Naive thymus-derived CD8-positive, alpha-beta T cell (primary cell): ENCODE measurements around the gene RIMS1. TPM values are rescaled to one million over a fixed set of nuclear protein-coding genes. Genes with fewer than 3 reads are reported as not detected.

Experiments used
- ATAC-seq, 2 donors: fragments of 150-1000 bp; cut with Tn5 transposase in 1 of 2; sonication (Bioruptor Pico), chemical (Tn5 transposase) in 1 of 2; 1 replicate in 1 of 2; 2 replicates in 1 of 2; pipeline ENCODE4 v1.10.0; 2021; ENCODE audit warnings: mild to moderate bottlenecking in 2 of 2, moderate library complexity in 2 of 2
- POLR2A ChIA-PET: fragments of 350-600 bp; sonication (Branson Sonifier 250); formaldehyde crosslinking; loops from one replicate; lab custom pipeline; 2021; ENCODE audit warnings: antibody characterized with exemption; lab: Charles Lee
- DNase-seq, 10 donors: peaks; one replicate each; pipeline versions ENCODE4 v3.0.0 to v3.0.0-alpha.2; 2020 to 2022
- H3K27ac Mint-ChIP-seq, 10 donors: one replicate each; pipeline ENCODE4 v1.8.0; 2020 to 2022; ENCODE audit warnings: mild to moderate bottlenecking in 10 of 10, mixed read lengths in 10 of 10, moderate library complexity in 4 of 10, inconsistent platforms in 1 of 10
- H3K27me3 Mint-ChIP-seq, 5 donors: one replicate each; pipeline ENCODE4 v1.8.0; 2021 to 2022; ENCODE audit warnings: mixed read lengths in 5 of 5
- H3K36me3 Mint-ChIP-seq, 3 donors: one replicate each; pipeline ENCODE4 v1.8.0; 2020 to 2022; ENCODE audit warnings: mixed read lengths in 3 of 3, mild to moderate bottlenecking in 2 of 3, inconsistent platforms in 1 of 3
- H3K4me1 Mint-ChIP-seq, 4 donors: one replicate each; pipeline ENCODE4 v1.8.0; 2021 to 2022; ENCODE audit warnings: mixed read lengths in 4 of 4
- H3K4me3 Mint-ChIP-seq, 10 donors: one replicate each; pipeline ENCODE4 v1.8.0; 2020 to 2022; ENCODE audit warnings: mild to moderate bottlenecking in 10 of 10, mixed read lengths in 10 of 10, moderate library complexity in 6 of 10, inconsistent platforms in 1 of 10
- H3K9me3 Mint-ChIP-seq, 9 donors: one replicate each; pipeline ENCODE4 v1.8.0; 2020 to 2022; ENCODE audit warnings: mixed read lengths in 9 of 9, mild to moderate bottlenecking in 3 of 9, inconsistent platforms in 1 of 9, moderate library complexity in 1 of 9
- polyA plus RNA-seq, 3 donors: library from polyadenylated mRNA; unstranded; fragments of 300-500 nt; fragmentation: Illumina TruSeq; gene quantifications; one replicate each; pipeline ENCODE4 v1.2.3, GENCODE V29; 2021
- total RNA-seq, 8 experiments: library from RNA in 2 of 8; stranded (reverse) in 2 of 8; gene quantifications; one replicate each; pipeline ENCODE4 v1.2.3 and lab custom pipeline; 2021 to 2026

Gene RIMS1
- total and polyA plus RNA-seq, 5 experiments from 2014 or later: not detected

DNA sequence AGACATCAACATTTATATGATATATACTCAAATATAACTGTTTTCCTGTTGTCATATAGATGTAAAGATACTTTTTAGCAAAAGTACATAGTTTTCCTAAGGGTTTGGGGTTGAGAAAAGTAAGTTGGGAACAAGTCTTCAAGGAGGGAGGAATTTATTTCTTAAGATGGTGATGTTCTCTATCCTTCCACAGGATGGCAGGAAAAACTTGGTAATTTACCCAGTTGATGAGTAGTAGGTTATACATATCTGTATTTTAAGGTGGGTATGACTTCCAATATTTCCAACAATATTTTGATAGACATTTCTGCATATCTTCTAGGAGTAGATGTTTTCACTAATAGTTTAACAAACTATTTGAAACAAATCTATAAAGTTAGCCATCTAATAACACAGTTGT is 254.4 kb downstream of the RIMS1 start:
- Mint-ChIP-seq H3K27me3 (peaks cover 0 to 1% (median 0%) of the 10 kb centered on the region in 5 donors), H3K36me3 (no peaks in the 10 kb centered on the region), H3K9me3 (peaks cover 0 to 9% (median 0%) of the 10 kb centered on the region in 9 donors), H3K4me1 (no peaks in the 10 kb centered on the region), H3K4me3 (no peak overlapping the region), H3K27ac (no peak overlapping the region)
- DNase-seq (no peak), ATAC-seq (no peak)
- POLR2A ChIA-PET: no interaction called here

- H3K4me3 Mint-ChIP-seq: no peak overlapping the region
- POLR2A ChIA-PET: no interaction called here
- no peaks in the 10 kb centered on the region for H3K27me3 Mint-ChIP-seq
- no peak for ATAC-seq
- DNase-seq: no peak
- no peaks in the 10 kb centered on the region for H3K4me1 Mint-ChIP-seq
- H3K9me3 Mint-ChIP-seq: peaks cover 0 to 32% (median 13%) of the 10 kb centered on the region in 9 donors
- no peak overlapping the region for H3K27ac Mint-ChIP-seq
- no peaks in the 10 kb centered on the region for H3K36me3 Mint-ChIP-seq
Observed at GRCh38 chr6:72149715-72150114, 263.4 kb downstream of the RIMS1 start.

DNA sequence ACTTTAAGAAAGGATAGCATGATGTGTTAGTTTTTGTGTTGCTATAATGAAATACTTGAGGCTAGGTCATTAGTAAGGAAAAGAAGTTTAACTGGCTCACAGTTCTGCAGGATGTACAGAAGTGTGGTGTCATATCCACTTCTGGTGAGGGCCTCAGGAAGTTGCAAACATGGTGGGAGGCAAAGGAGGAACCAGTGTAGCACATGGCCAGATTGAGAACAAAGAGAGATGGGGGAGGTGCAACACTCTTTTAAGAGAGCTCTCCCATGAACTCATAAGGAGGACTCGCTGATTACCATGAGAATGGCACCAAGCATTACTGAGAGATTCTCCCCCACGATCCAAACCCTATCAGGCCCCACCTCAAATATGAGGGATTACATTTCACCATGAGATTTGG is 265.4 kb downstream of the RIMS1 start:
- H3K4me1 Mint-ChIP-seq: no peaks in the 10 kb centered on the region
- no peaks in the 10 kb centered on the region for H3K27me3 Mint-ChIP-seq
- H3K27ac Mint-ChIP-seq: no peak overlapping the region
- no peak overlapping the region for H3K4me3 Mint-ChIP-seq
- peaks cover 7 to 25% (median 12%) of the 10 kb centered on the region in 9 donors for H3K9me3 Mint-ChIP-seq
- no peaks in the 10 kb centered on the region for H3K36me3 Mint-ChIP-seq
- DNase-seq: no peak
- POLR2A ChIA-PET: no interaction called here
- no peak for ATAC-seq

GRCh38 chr6:72175916-72176315 is 289.6 kb downstream of the RIMS1 start:
- POLR2A ChIA-PET: no interaction called here
- no peak overlapping the region for H3K4me3 Mint-ChIP-seq
- H3K4me1 Mint-ChIP-seq: no peaks in the 10 kb centered on the region
- DNase-seq (no peak), ATAC-seq (no peak)
- no peaks in the 10 kb centered on the region for H3K36me3 Mint-ChIP-seq
- H3K27ac Mint-ChIP-seq: no peak overlapping the region
- peaks cover 0 to 4% (median 0%) of the 10 kb centered on the region in 9 donors for H3K9me3 Mint-ChIP-seq
- H3K27me3 Mint-ChIP-seq: peaks cover 4 to 13% (median 9%) of the 10 kb centered on the region in 5 donors

DNA sequence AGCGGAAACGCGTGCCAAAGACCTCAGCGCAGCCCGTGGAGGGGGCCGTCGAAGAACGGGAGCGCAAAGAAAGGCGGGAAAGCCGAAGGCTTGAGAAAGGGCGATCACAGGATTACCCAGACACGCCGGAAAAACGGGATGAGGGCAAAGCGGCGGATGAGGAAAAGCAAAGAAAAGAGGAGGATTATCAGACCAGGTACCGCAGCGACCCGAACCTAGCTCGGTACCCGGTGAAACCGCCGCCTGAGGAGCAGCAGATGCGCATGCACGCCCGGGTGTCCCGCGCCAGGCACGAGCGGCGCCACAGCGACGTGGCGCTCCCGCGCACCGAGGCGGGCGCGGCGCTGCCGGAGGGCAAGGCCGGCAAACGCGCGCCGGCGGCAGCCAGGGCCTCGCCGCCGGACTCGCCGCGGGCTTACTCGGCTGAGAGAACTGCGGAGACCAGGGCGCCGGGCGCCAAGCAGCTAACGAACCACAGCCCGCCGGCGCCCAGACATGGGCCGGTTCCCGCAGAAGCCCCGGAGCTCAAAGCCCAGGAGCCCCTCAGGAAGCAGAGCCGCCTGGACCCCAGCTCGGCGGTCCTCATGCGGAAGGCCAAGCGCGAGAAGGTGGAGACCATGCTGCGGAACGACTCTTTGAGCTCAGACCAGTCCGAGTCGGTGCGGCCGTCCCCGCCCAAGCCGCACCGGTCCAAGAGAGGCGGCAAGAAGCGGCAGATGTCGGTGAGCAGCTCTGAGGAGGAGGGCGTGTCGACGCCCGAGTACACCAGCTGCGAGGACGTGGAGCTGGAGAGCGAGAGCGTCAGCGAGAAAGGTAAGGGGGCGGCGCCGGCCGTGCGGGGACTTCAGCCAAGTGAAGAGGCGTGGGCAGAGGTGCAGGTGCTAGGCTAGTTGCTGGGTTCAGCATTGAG is 296.2 kb downstream of the RIMS1 start:
- POLR2A ChIA-PET: no interaction called here
- H3K4me3 Mint-ChIP-seq: peak overlapping the region in 5 of 10 donors; percentile 20 to 63 (median 43)
- H3K27me3 Mint-ChIP-seq: peaks cover 23 to 53% (median 36%) of the 10 kb centered on the region in 5 donors
- ATAC-seq (no peak), DNase-seq (no peak)
- H3K36me3 Mint-ChIP-seq: peaks cover 0 to 5% (median 3%) of the 10 kb centered on the region in 3 donors
- H3K9me3 Mint-ChIP-seq: peaks cover 0 to 11% (median 3%) of the 10 kb centered on the region in 9 donors
- H3K27ac Mint-ChIP-seq: no peak overlapping the region
- peaks cover 4 to 11% (median 5%) of the 10 kb centered on the region in 4 donors for H3K4me1 Mint-ChIP-seq

DNA sequence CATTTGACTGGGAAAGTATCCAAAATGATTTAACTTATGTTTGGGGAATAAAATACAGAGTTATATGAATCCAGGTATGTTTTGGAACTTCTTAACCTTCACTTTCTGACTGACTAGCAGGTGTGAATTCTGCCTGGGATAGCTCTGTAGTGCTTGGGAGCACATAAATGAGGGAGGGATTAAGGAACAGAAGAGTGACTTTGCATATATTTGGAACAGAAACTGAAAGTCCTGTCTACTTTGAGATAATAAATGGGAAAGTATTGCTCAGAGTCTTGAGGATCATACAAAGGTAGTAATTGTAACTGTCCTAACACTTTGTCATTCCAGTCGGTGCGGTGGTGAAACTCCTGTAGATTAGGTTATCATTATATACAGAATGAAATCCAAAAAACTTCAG is 317.6 kb downstream of the RIMS1 start:
- Mint-ChIP-seq H3K4me3 (no peak overlapping the region), H3K27ac (no peak overlapping the region), H3K36me3 (no peaks in the 10 kb centered on the region), H3K4me1 (no peaks in the 10 kb centered on the region), H3K9me3 (no peaks in the 10 kb centered on the region), H3K27me3 (no peaks in the 10 kb centered on the region)
- ATAC-seq: no peak
- no peak for DNase-seq
- POLR2A ChIA-PET: no interaction called here

GRCh38 chr6:72205500-72205899 is 319.1 kb downstream of the RIMS1 start:
- no peaks in the 10 kb centered on the region for H3K9me3 Mint-ChIP-seq
- H3K4me3 Mint-ChIP-seq: no peak overlapping the region
- POLR2A ChIA-PET: no interaction called here
- no peaks in the 10 kb centered on the region for H3K36me3 Mint-ChIP-seq
- H3K27ac Mint-ChIP-seq: no peak overlapping the region
- H3K27me3 Mint-ChIP-seq: no peaks in the 10 kb centered on the region
- DNase-seq (no peak), ATAC-seq (no peak)
- H3K4me1 Mint-ChIP-seq: no peaks in the 10 kb centered on the region

DNA sequence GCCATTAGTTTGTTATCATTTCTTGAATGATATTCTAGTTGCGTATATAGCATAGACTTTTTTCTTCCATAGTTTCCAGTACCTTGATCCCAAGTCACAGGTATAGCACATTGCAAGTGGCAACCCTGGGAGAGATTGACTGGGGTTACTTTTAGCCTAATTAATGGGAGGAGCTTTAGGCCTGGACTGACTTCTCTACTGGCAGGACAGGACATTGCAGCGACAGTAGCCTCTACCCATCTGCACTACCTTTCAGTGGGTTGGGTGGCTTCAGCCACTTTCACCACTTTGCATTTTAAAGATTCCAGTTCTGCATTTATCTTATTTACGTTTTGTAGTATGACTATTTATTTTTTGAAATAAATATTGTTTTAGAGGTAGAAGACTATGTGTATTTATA is 320.3 kb downstream of the RIMS1 start:
- Mint-ChIP-seq H3K4me3 (no peak overlapping the region), H3K4me1 (no peaks in the 10 kb centered on the region), H3K36me3 (no peaks in the 10 kb centered on the region), H3K9me3 (no peaks in the 10 kb centered on the region), H3K27me3 (no peaks in the 10 kb centered on the region), H3K27ac (no peak overlapping the region)
- no peak for DNase-seq
- no peak for ATAC-seq
- POLR2A ChIA-PET: no interaction called here

GRCh38 chr6:72212686-72213085 is 326.3 kb downstream of the RIMS1 start:
- Mint-ChIP-seq H3K9me3 (no peaks in the 10 kb centered on the region), H3K4me1 (no peaks in the 10 kb centered on the region), H3K36me3 (no peaks in the 10 kb centered on the region), H3K27ac (no peak overlapping the region), H3K4me3 (no peak overlapping the region), H3K27me3 (no peaks in the 10 kb centered on the region)
- DNase-seq: no peak
- no peak for ATAC-seq
- POLR2A ChIA-PET: no interaction called here

- POLR2A ChIA-PET: no interaction called here
- Mint-ChIP-seq H3K27me3 (no peaks in the 10 kb centered on the region), H3K4me3 (no peak overlapping the region), H3K36me3 (no peaks in the 10 kb centered on the region), H3K9me3 (no peaks in the 10 kb centered on the region), H3K4me1 (no peaks in the 10 kb centered on the region), H3K27ac (no peak overlapping the region)
- DNase-seq (no peak), ATAC-seq (no peak)
Observed at GRCh38 chr6:72213654-72214053, 327.3 kb downstream of the RIMS1 start.

DNA sequence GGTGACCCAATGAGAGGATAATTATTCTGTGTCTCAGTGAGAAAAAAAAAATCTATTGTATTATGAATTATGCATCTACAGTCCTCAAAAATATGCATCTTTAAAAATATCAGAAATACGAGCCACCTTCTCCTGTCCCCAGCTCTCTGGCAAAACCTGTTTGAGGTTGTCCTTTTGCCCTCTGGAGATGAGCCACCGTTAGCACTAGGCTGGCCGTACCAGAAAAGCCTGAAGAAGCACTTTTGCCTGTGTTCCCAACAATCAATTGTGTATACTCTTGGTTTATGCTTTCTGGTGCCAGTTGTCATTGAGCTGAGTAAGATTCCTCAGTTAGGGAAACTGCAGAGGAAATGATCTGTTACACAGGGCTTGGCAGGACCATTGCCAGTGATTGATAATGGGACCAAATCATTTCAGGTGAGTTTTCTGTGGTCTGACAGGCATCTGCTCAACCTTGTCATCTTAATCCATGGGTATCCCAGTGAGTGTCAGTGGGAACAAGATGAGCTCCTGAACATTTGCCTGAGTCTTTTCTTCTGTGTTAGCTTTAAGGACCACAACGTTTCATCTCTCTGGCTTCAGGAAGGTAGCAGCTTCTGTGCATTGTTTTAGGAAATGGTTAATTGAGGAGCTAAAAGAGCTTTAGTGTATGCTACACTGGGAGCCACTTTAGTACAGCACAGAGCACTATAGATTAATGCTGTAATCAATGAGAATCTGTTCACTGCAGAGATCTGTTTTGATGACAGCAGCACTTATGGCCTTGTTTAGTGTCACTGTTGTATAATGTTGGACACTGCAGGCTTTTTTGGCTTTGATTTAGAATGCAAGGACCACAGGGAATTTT is 330.1 kb downstream of the RIMS1 start:
- H3K27me3 Mint-ChIP-seq: no peaks in the 10 kb centered on the region
- ATAC-seq (no peak), DNase-seq (no peak)
- no peak overlapping the region for H3K27ac Mint-ChIP-seq
- no peak overlapping the region for H3K4me3 Mint-ChIP-seq
- no peaks in the 10 kb centered on the region for H3K4me1 Mint-ChIP-seq
- POLR2A ChIA-PET: no interaction called here
- no peaks in the 10 kb centered on the region for H3K36me3 Mint-ChIP-seq
- H3K9me3 Mint-ChIP-seq: no peaks in the 10 kb centered on the region

DNA sequence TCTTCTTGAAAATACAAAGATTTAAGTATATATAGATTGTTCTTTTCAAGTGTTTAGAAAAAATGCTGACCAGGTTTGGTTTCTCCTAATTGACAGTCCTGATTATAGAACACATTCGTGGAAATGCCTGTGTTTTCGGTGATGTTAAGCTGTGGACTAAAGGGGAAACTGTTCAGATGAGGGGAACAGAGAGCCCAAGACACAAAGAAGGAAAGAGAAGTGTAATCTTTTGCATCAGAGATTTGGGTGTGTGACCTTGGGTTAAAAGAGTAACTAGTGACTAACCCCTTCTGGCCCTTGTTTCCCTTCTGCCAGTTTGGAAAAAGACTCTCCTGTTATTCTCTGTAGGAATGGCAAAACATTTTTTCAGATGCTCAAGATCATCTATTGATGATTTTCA is 331.3 kb downstream of the RIMS1 start:
- Mint-ChIP-seq H3K4me1 (no peaks in the 10 kb centered on the region), H3K27me3 (no peaks in the 10 kb centered on the region), H3K9me3 (no peaks in the 10 kb centered on the region), H3K27ac (no peak overlapping the region), H3K4me3 (no peak overlapping the region), H3K36me3 (no peaks in the 10 kb centered on the region)
- ATAC-seq: no peak
- DNase-seq: no peak
- POLR2A ChIA-PET: no interaction called here

DNA sequence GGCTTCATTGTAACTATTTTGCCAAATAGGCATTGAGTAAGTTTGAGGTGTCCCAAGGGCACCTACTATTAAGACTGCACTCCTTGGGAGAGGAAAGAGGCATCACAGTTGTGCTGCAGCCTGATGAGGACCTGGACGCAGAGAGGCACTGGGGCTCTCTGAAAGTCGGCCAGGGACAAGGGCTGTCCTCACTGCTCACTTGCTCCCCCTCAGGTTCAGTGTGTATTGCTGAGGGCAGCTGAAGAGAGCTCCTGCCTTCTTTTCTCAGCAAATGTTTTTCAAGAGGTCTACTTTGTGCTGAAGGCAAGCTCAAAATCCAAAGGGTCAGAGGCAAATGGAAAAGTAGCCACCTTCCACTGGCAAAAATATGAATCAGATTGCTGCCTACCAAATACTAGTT is 331.8 kb downstream of the RIMS1 start:
- no peak overlapping the region for H3K27ac Mint-ChIP-seq
- no peak overlapping the region for H3K4me3 Mint-ChIP-seq
- H3K4me1 Mint-ChIP-seq: no peaks in the 10 kb centered on the region
- POLR2A ChIA-PET: no interaction called here
- no peaks in the 10 kb centered on the region for H3K27me3 Mint-ChIP-seq
- no peaks in the 10 kb centered on the region for H3K36me3 Mint-ChIP-seq
- DNase-seq (no peak), ATAC-seq (no peak)
- H3K9me3 Mint-ChIP-seq: no peaks in the 10 kb centered on the region
